Left lobe of liver (tissue), 2 donors: ENCODE measurements around the gene MAPKAP1. TPM values are rescaled to one million over a fixed set of nuclear protein-coding genes. Genes with fewer than 3 reads are reported as not detected.
"Not testable (repeated sequence)": the region's sequence is repeated elsewhere in the genome, so short reads cannot be mapped to it uniquely, and the experiment has no call there.

ENCODE experiments used
- ATAC-seq: fragments of 200-7000 bp; cut with Tn5 transposase; one replicate; pipeline ENCODE4 v1.9.1; 2020; ENCODE audit warnings: mild to moderate bottlenecking, moderate library complexity
- DNase-seq: peaks from one replicate; pipeline ENCODE4 v3.0.0-alpha.2; 2020; ENCODE audit warnings: low spot score
- total RNA-seq: library from RNA; stranded (reverse); gene quantifications from one replicate; pipeline ENCODE4 v1.2.1, GENCODE V29; 2021
- donor health status: DM: no; HTN: no; CAD: no; lungs with moderate emphysema.
- donor health status: DM: no; HTN: yes; CAD: no.

Gene MAPKAP1
- total RNA-seq, 1 donor from 2014 or later: 42.4 TPM

- not testable (repeated sequence) for ATAC-seq, DNase-seq
These were observed 135.2 kb downstream of the MAPKAP1 start for GRCh38 chr9:125571824-125572223.

GRCh38 chr9:125570246-125570645 is 136.8 kb downstream of the MAPKAP1 start:
- ATAC-seq (no peak), DNase-seq (no peak)

GRCh38 chr9:125568621-125569020 is 138.4 kb downstream of the MAPKAP1 start:
- DNase-seq (no peak), ATAC-seq (no peak)

- DNase-seq, ATAC-seq: not testable (repeated sequence)
These were observed 141.0 kb downstream of the MAPKAP1 start for GRCh38 chr9:125566051-125566450.

- DNase-seq: no peak
- ATAC-seq: no peak
These were observed 141.9 kb downstream of the MAPKAP1 start for GRCh38 chr9:125565126-125565525.

- no peak for DNase-seq
These were observed 142.4 kb downstream of the MAPKAP1 start for GRCh38 chr9:125564631-125565030.

GRCh38 chr9:125561509-125562148 is 145.4 kb downstream of the MAPKAP1 start:
- DNase-seq: no peak
- no peak for ATAC-seq

More at GRCh38 chr9:125564631-125565030, 142.4 kb downstream of the MAPKAP1 start:
- ATAC-seq: no peak

GRCh38 chr9:125559894-125560293 is 147.1 kb downstream of the MAPKAP1 start:
- DNase-seq: no peak
- peak; percentile 70 for ATAC-seq

GRCh38 chr9:125559194-125559593 is 147.8 kb downstream of the MAPKAP1 start:
- ATAC-seq: no peak
- DNase-seq: no peak

GRCh38 chr9:125558453-125559092 is 148.4 kb downstream of the MAPKAP1 start:
- DNase-seq: peak; percentile 59

GRCh38 chr9:125556046-125556721 is 150.8 kb downstream of the MAPKAP1 start:
- DNase-seq (no peak), ATAC-seq (peak; percentile 32)

More at GRCh38 chr9:125558453-125559092, 148.4 kb downstream of the MAPKAP1 start:
- peak; percentile 95 for ATAC-seq

GRCh38 chr9:125554726-125555125 is 152.3 kb downstream of the MAPKAP1 start:
- DNase-seq (no peak), ATAC-seq (no peak)

GRCh38 chr9:125551781-125552180 is 155.2 kb downstream of the MAPKAP1 start:
- no peak for DNase-seq
- ATAC-seq: no peak

GRCh38 chr9:125549891-125550885 is 156.8 kb downstream of the MAPKAP1 start:
- ATAC-seq (peak; percentile 32), DNase-seq (no peak)

- DNase-seq (peak; percentile 66), ATAC-seq (peak; percentile 79)
These were observed 157.5 kb downstream of the MAPKAP1 start for GRCh38 chr9:125549465-125549871.

- peak; percentile 21 for ATAC-seq
- no peak for DNase-seq
These were observed 158.0 kb downstream of the MAPKAP1 start for GRCh38 chr9:125549039-125549438.

GRCh38 chr9:125548141-125548540 is 158.9 kb downstream of the MAPKAP1 start:
- ATAC-seq (peak; percentile 65), DNase-seq (no peak)

- no peak for ATAC-seq
- DNase-seq: no peak
These were observed 159.6 kb downstream of the MAPKAP1 start for GRCh38 chr9:125547368-125547767.

- ATAC-seq: no peak
These were observed 161.2 kb downstream of the MAPKAP1 start for GRCh38 chr9:125545845-125546244.

GRCh38 chr9:125544988-125545651 is 161.9 kb downstream of the MAPKAP1 start:
- ATAC-seq (peak; percentile 19), DNase-seq (no peak)

More at GRCh38 chr9:125545845-125546244, 161.2 kb downstream of the MAPKAP1 start:
- DNase-seq: no peak
